A549 (cell line): ENCODE results near the gene GSTM3. TPM values are rescaled to one million over a fixed set of nuclear protein-coding genes. Genes with fewer than 3 reads are reported as not detected.
A peak's percentile ranks its signal among the peaks of the same experiment; 100 is the strongest.

ENCODE experiments used
- ATAC-seq, 2 experiments: fragments of 200-7000 bp in 1 of 2; fragments of >200 bp in 1 of 2; cut with Nextera tagmentation in 1 of 2; cut with Tn5 transposase in 1 of 2; 3 replicates each; pipeline versions ENCODE4 v1.8.0 to v1.9.1; 2018 to 2020; ENCODE audit warnings: mild to moderate bottlenecking in 1 of 2, moderate library complexity in 1 of 2
- CTCF ChIA-PET: fragments of 300-600 bp; sonication (Branson Sonifier 250); formaldehyde crosslinking; extraction: SDS; loops from one replicate; lab custom pipeline; 2021; ENCODE audit warnings: antibody characterized with exemption, inconsistent platforms; lab: Yijun Ruan, JAX
- POLR2A ChIA-PET: fragments of 350-600 bp; formaldehyde crosslinking; extraction: SDS; loops from one replicate; lab custom pipeline; 2021; ENCODE audit warnings: antibody characterized with exemption, inconsistent platforms; lab: Yijun Ruan, JAX
- DNase-seq, 2 experiments: peaks; one replicate each; pipeline versions ENCODE4 v3.0.0 to v3.0.0-alpha.2; 2011 to 2016; ENCODE audit warnings: low read depth in 1 of 2, low spot score in 1 of 2
- FAIRE-seq: peaks from 2 replicates; lab custom pipeline; 2011; peaks lifted over from hg19 to GRCh38; lab: Jason Lieb, UNC
- H3K27ac ChIP-seq, 2 experiments: fragments of >200 bp; sonication (Bioruptor Twin); formaldehyde crosslinking; 3 replicates each; pipeline ENCODE4 v1.5.1; 2016 to 2017
- H3K4me1 ChIP-seq: fragments of >200 bp; sonication (Bioruptor Twin); formaldehyde crosslinking; 3 replicates; pipeline ENCODE4 v1.6.1; 2016
- H3K4me2 ChIP-seq: fragments of >200 bp; sonication (Bioruptor Twin); formaldehyde crosslinking; 3 replicates; pipeline ENCODE4 v1.6.1; 2016
- H3K4me3 ChIP-seq: fragments of >200 bp; sonication (Bioruptor Twin); formaldehyde crosslinking; 3 replicates; pipeline ENCODE4 v1.5.1; 2016
- H3K9me3 ChIP-seq: fragments of >200 bp; sonication (Bioruptor Twin); formaldehyde crosslinking; 3 replicates; pipeline ENCODE4 v1.6.1; 2016
- BCL3 ChIP-seq: fragments of >200 bp; sonication (Bioruptor Twin); formaldehyde crosslinking; IDR thresholded peaks from 3 replicates; pipeline ENCODE4 v1.6.1; 2016
- BHLHE40 ChIP-seq: IDR thresholded peaks from 2 replicates; pipeline ENCODE4 v1.6.1; 2012; ENCODE audit warnings: low read depth, low read length, inconsistent platforms
- CHD4 ChIP-seq: fragments of 200-600 bp; sonication (generic); IDR thresholded peaks from 2 replicates; pipeline ENCODE4 v1.6.1; 2016; ENCODE audit warnings: antibody characterized with exemption, mild to moderate bottlenecking, borderline replicate concordance
- EHF ChIP-seq: fragments of 250-450 bp; sonication (Bioruptor Pico); IDR thresholded peaks from 2 replicates; pipeline ENCODE4 v1.5.0; 2020; ENCODE audit warnings: mild to moderate bottlenecking
- FOSB ChIP-seq: fragments of 250-450 bp; sonication (Bioruptor Pico); IDR thresholded peaks from 2 replicates; pipeline ENCODE4 v1.5.0; 2020; ENCODE audit warnings: mild to moderate bottlenecking, moderate library complexity
- FOSL2 ChIP-seq, 2 experiments: fragments of 450-650 bp in 1 of 2; fragments of >200 bp in 1 of 2; sonication (Bioruptor Twin) in 1 of 2; formaldehyde crosslinking; IDR thresholded peaks; 2 replicates each; pipeline versions ENCODE4 v1.5.0 to v1.6.1; 2016 to 2020; ENCODE audit warnings: mild to moderate bottlenecking in 1 of 2, moderate library complexity in 1 of 2
- FOXS1 ChIP-seq: fragments of 250-450 bp; sonication (Bioruptor Pico); IDR thresholded peaks from 2 replicates; pipeline ENCODE4 v1.5.0; 2020; ENCODE audit warnings: mild to moderate bottlenecking, moderate library complexity
- HDAC2 ChIP-seq: fragments of 200-600 bp; sonication (generic); IDR thresholded peaks from 2 replicates; pipeline ENCODE4 v1.6.1; 2016
- HMGXB4 ChIP-seq: fragments of 250-450 bp; sonication (Bioruptor Pico); IDR thresholded peaks from 2 replicates; pipeline ENCODE4 v1.5.0; 2021; ENCODE audit warnings: mild to moderate bottlenecking, moderate library complexity, borderline replicate concordance
- HOXA7 ChIP-seq: fragments of 250-450 bp; sonication (Bioruptor Pico); IDR thresholded peaks from 2 replicates; pipeline ENCODE4 v1.5.0; 2020; ENCODE audit warnings: mild to moderate bottlenecking, moderate library complexity
- JUN ChIP-seq, 2 experiments: fragments of >200 bp; sonication (Bioruptor Twin); formaldehyde crosslinking; IDR thresholded peaks; 2 replicates in 1 of 2; 3 replicates in 1 of 2; pipeline ENCODE4 v1.6.1; 2016 to 2017
- JUNB ChIP-seq: fragments of >200 bp; sonication (Bioruptor Twin); formaldehyde crosslinking; IDR thresholded peaks from 2 replicates; pipeline ENCODE4 v1.6.1; 2016
- KDM1A ChIP-seq: fragments of 200-600 bp; sonication (generic); IDR thresholded peaks from 2 replicates; pipeline ENCODE4 v1.6.1; 2016; ENCODE audit warnings: low read depth, mild to moderate bottlenecking
- KDM5A ChIP-seq: fragments of 200-600 bp; sonication (generic); IDR thresholded peaks from 2 replicates; pipeline ENCODE4 v1.6.1; 2016; ENCODE audit warnings: antibody characterized with exemption, mild to moderate bottlenecking
- NFE2L2 ChIP-seq: fragments of 150-350 bp; conservative IDR thresholded peaks from 2 replicates; pipeline ENCODE4 v1.6.1; 2014; ENCODE audit warnings: low read length
- NR3C1 ChIP-seq: fragments of >200 bp; sonication (Bioruptor Twin); formaldehyde crosslinking; IDR thresholded peaks from 3 replicates; pipeline ENCODE4 v1.6.1; 2017
- PBX3 ChIP-seq: IDR thresholded peaks from 2 replicates; pipeline ENCODE4 v1.6.1; 2012
- POLR2A ChIP-seq: IDR thresholded peaks from 2 replicates; pipeline ENCODE4 v1.6.1; 2012; ENCODE audit warnings: mild to moderate bottlenecking, low read length
- POLR2AphosphoS2 ChIP-seq: conservative IDR thresholded peaks from 2 replicates; pipeline ENCODE4 v1.6.1; 2012; ENCODE audit warnings: low read length, improper control_type of control experiment, inconsistent platforms
- RAD21 ChIP-seq, 2 experiments: fragments of >200 bp in 1 of 2; sonication (Bioruptor Twin) in 1 of 2; formaldehyde crosslinking in 1 of 2; IDR thresholded peaks in 1 of 2; conservative IDR thresholded peaks in 1 of 2; 2 replicates in 1 of 2; 3 replicates in 1 of 2; pipeline ENCODE4 v1.6.1; 2012 to 2018; ENCODE audit warnings: inconsistent platforms in 1 of 2
- RARB ChIP-seq: fragments of 250-450 bp; sonication (Bioruptor Pico); IDR thresholded peaks from 2 replicates; pipeline ENCODE4 v1.8.0; 2021; ENCODE audit warnings: mild to moderate bottlenecking, moderate library complexity
- REST ChIP-seq: fragments of 200-600 bp; sonication (generic); IDR thresholded peaks from 2 replicates; pipeline ENCODE4 v1.6.1; 2016; ENCODE audit warnings: antibody characterized with exemption, mild to moderate bottlenecking, moderate library complexity
- RNF2 ChIP-seq: fragments of 200-600 bp; sonication (generic); IDR thresholded peaks from 2 replicates; pipeline ENCODE4 v1.6.1; 2016; ENCODE audit warnings: low read depth, mild to moderate bottlenecking, antibody characterized with exemption, moderate library complexity, borderline replicate concordance
- TFCP2L1 ChIP-seq: fragments of 250-450 bp; sonication (Bioruptor Pico); IDR thresholded peaks from 2 replicates; pipeline ENCODE4 v1.5.0; 2021; ENCODE audit warnings: mild to moderate bottlenecking
- USF2 ChIP-seq: fragments of 450-650 bp; IDR thresholded peaks from 2 replicates; pipeline ENCODE4 v1.6.1; 2014; ENCODE audit warnings: antibody characterized with exemption
- WGBS: methylation state at CpG from one replicate; pipeline ENCODE4 v1.1.6; 2017; ENCODE audit errors: missing lambda C conversion rate; 5-methylcytosine and 5-hydroxymethylcytosine counted together
- polyA plus RNA-seq, 4 experiments: library from polyadenylated mRNA; depleted of rRNA in 3 of 4; stranded (reverse); fragments of >200 nt; fragmentation: RNase III in 1 of 4; extraction: RNeasy Plus Mini Kit Qiagen cat#74134 plus additional on column Dnase treatment in 1 of 4; gene quantifications; 2 replicates in 3 of 4; 3 replicates in 1 of 4; pipeline ENCODE4 v1.2.3, GENCODE V29; 2011 to 2017

Gene GSTM3
- polyA plus RNA-seq, 2 of the 4 experiments (the other 2 are of a cell fraction) = 43.0 to 55.7 TPM

- Histone ChIP-seq H3K4me3 (no peak overlapping the region), H3K4me1 (peaks cover 59% of the 10 kb centered on the region), H3K9me3 (peaks cover 20% of the 10 kb centered on the region), H3K4me2 (peak overlapping the region; percentile 59), H3K27ac (peak overlapping the region; percentile 86 to 98)
- TF ChIP-seq EHF (no peak), PBX3 (no peak), POLR2AphosphoS2 (no peak), CHD4 (no peak), USF2 (no peak), HMGXB4 (CRISPR knock-in tag) (no peak), TFCP2L1 (CRISPR knock-in tag) (no peak), FOSB (CRISPR knock-in tag) (no peak), REST (no peak), NR3C1 (no peak), JUNB (no peak), BHLHE40 (no peak), POLR2A (no peak), BCL3 (no peak), KDM1A (no peak), FOXS1 (CRISPR knock-in tag) (no peak), JUN (IDR thresholded peaks at IDR 0.05) (no peak), RAD21 (conservative IDR thresholded peaks at IDR 0.05 in 1 of 2, IDR thresholded peaks at IDR 0.05 in 1 of 2) (no peak)
- ATAC-seq = peak in 1 of 2 experiments; percentile 24; a peak in 3 of 6 replicates
- DNase-seq = no peak
- ChIA-PET POLR2A (no interaction called here), CTCF (interaction anchor here (0.9 to 28.1 kb wide), 5 partner anchors 8 to 197 kb away, joined by 3 to 969 read pairs (median 5); partner anchors contain the start of gene AHCYL1)
- FAIRE-seq = no peak
- WGBS = 69% methylated on average over 4 of the region's 4 CpGs
These were observed 42.1 kb upstream of the GSTM3 start for GRCh38 chr1:109782927-109783326.

GRCh38 chr1:109782514-109782913 lies 41.7 kb upstream of the GSTM3 start:
- H3K27ac ChIP-seq = peak overlapping the region; percentile 86 to 98
- H3K9me3 ChIP-seq = peaks cover 20% of the 10 kb centered on the region
- no peak overlapping the region for H3K4me3 ChIP-seq
- peak overlapping the region; percentile 59; the same call in 2 of the 3 replicates for H3K4me2 ChIP-seq
- ChIA-PET CTCF (interaction anchor here (0.9 to 28.1 kb wide), 5 partner anchors 9 to 198 kb away, joined by 3 to 969 read pairs (median 5); partner anchors contain the start of gene AHCYL1), POLR2A (interaction anchor here (0.8 kb wide), 1 partner anchor 147 kb away, joined by 3 read pairs; no protein-coding TSS in a partner anchor)
- WGBS = 57% methylated on average over 1 of the region's 1 CpG
- FAIRE-seq = no peak
- TF ChIP-seq HOXA7 (CRISPR knock-in tag) (no peak), JUN (IDR thresholded peaks at IDR 0.05) (no peak), FOSL2 (IDR thresholded peaks at IDR 0.05) (no peak), FOSL2 (CRISPR knock-in tag; IDR thresholded peaks at IDR 0.05) (no peak), POLR2AphosphoS2 (no peak), HDAC2 (no peak), KDM1A (no peak), NFE2L2 (no peak), RARB (no peak), CHD4 (no peak), KDM5A (no peak), RNF2 (no peak)
- H3K4me1 ChIP-seq = peaks cover 60% of the 10 kb centered on the region
- no peak for ATAC-seq
- DNase-seq = no peak
